Spleen (tissue), 7 donors: ENCODE data around the gene OTUD3.

ENCODE experiments used
- CTCF ChIP-seq, 11 experiments: fragments of 200-600 bp in 7 of 11; fragments of 450-650 bp in 4 of 11; sonication (generic) in 4 of 11; IDR thresholded peaks in 8 of 11; conservative IDR thresholded peaks in 3 of 11; 1 replicate in 7 of 11; 2 replicates in 4 of 11; pipeline versions ENCODE4 v1.4.0 to v1.8.0; 2016 to 2021; ENCODE audit warnings: antibody characterized with exemption in 11 of 11, inconsistent platforms in 4 of 11, mild to moderate bottlenecking in 1 of 11
- POLR2A ChIP-seq, 3 donors: fragments of 450-650 bp; IDR thresholded peaks; one replicate each; pipeline ENCODE4 v1.5.1; 2017; ENCODE audit warnings: antibody characterized with exemption in 3 of 3, mild to moderate bottlenecking in 1 of 3
- POLR2AphosphoS5 ChIP-seq, 3 donors: sonication (generic); formaldehyde crosslinking; IDR thresholded peaks; one replicate each; pipeline ENCODE4 v1.5.1; 2017; ENCODE audit warnings: antibody characterized with exemption in 3 of 3
- donor health status: DM: no; HTN: no; CAD: no; lungs with moderate emphysema.
- donor health status: DM: no; HTN: no; CAD: no.
- donor health status: DM: no; HTN: no; CAD: no.

- TF ChIP-seq POLR2AphosphoS5 (IDR thresholded peaks at IDR 0.05): no peak
- TF ChIP-seq CTCF (IDR thresholded peaks at IDR 0.05 in 8 of 11, conservative IDR thresholded peaks at IDR 0.05 in 3 of 11): no peak
- no peak for TF ChIP-seq POLR2A (IDR thresholded peaks at IDR 0.05)
Measured at GRCh38 chr1:19901653-19902052, 19.5 kb downstream of the OTUD3 start.
